Tibial nerve (tissue), 4 donors: ENCODE measurements around the gene CLDN12.

ENCODE experiments used
- EP300 ChIP-seq, 2 donors: sonication (generic); formaldehyde crosslinking; IDR thresholded peaks; one replicate each; pipeline ENCODE4 v1.6.1; 2017; ENCODE audit warnings: antibody characterized with exemption in 2 of 2, mild to moderate bottlenecking in 1 of 2
- POLR2A ChIP-seq, 2 donors: fragments of 450-650 bp; IDR thresholded peaks; one replicate each; pipeline ENCODE4 v1.6.1; 2017; ENCODE audit warnings: antibody characterized with exemption in 2 of 2, mild to moderate bottlenecking in 2 of 2, moderate library complexity in 2 of 2
- TF ChIP-seq, protein P1 (sequence below), 5 experiments: fragments of 200-600 bp in 3 of 5; fragments of 450-650 bp in 2 of 5; sonication (generic) in 3 of 5; IDR thresholded peaks; one replicate each; pipeline ENCODE4 v1.5.1; 2016 to 2019; ENCODE audit warnings: antibody characterized with exemption in 5 of 5, mild to moderate bottlenecking in 3 of 5, moderate library complexity in 2 of 5

DNA sequence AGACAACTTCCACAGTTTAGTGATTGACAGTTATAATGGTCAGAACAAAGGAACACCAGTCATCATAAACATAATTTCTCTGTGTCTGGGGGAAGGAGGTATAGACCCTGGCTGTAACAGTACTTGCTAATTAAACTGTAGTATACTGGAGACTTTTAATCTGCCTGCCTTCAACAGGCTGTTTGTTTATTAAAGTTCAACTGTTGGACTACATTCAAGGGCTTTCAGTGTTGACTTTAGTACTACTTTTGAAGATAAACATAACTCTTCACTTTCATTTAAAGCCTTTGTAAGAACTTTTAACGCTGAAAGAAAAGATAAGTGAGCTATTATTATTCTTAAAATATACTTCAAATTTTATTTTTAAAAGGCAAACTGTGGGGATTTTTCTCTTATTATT is 50.7 kb downstream of the CLDN12 start:
- TF ChIP-seq, protein P1, sequence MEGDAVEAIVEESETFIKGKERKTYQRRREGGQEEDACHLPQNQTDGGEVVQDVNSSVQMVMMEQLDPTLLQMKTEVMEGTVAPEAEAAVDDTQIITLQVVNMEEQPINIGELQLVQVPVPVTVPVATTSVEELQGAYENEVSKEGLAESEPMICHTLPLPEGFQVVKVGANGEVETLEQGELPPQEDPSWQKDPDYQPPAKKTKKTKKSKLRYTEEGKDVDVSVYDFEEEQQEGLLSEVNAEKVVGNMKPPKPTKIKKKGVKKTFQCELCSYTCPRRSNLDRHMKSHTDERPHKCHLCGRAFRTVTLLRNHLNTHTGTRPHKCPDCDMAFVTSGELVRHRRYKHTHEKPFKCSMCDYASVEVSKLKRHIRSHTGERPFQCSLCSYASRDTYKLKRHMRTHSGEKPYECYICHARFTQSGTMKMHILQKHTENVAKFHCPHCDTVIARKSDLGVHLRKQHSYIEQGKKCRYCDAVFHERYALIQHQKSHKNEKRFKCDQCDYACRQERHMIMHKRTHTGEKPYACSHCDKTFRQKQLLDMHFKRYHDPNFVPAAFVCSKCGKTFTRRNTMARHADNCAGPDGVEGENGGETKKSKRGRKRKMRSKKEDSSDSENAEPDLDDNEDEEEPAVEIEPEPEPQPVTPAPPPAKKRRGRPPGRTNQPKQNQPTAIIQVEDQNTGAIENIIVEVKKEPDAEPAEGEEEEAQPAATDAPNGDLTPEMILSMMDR (IDR thresholded peaks at IDR 0.05) = no peak
- TF ChIP-seq POLR2A (IDR thresholded peaks at IDR 0.05) = no peak
- no peak for TF ChIP-seq EP300 (IDR thresholded peaks at IDR 0.05)
